Activated CD8-positive, alpha-beta T cell treated with anti-CD3 and anti-CD28 coated beads for 36 hours (primary cell): ENCODE results near the gene C19orf12. TPM values are rescaled to one million over a fixed set of nuclear protein-coding genes. Genes with fewer than 3 reads are reported as not detected.

Experiments used
- ATAC-seq: fragments of 200-7000 bp; cut with Tn5 transposase; one replicate; pipeline ENCODE4 v1.10.0; 2021; ENCODE audit warnings: mild to moderate bottlenecking, moderate library complexity
- CTCF ChIA-PET: fragments of 350-600 bp; sonication (Branson Sonifier 250); formaldehyde crosslinking; loops from one replicate; lab custom pipeline; 2021; ENCODE audit warnings: antibody characterized with exemption; lab: Charles Lee
- POLR2A ChIA-PET: fragments of 350-600 bp; sonication (Branson Sonifier 250); formaldehyde crosslinking; loops from one replicate; lab custom pipeline; 2021; ENCODE audit warnings: antibody characterized with exemption; lab: Charles Lee
- DNase-seq: peaks from one replicate; pipeline ENCODE4 v3.0.0-alpha.2; 2020
- H3K27ac Mint-ChIP-seq: one replicate; pipeline ENCODE4 v1.8.0; 2021; ENCODE audit warnings: mild to moderate bottlenecking, mixed read lengths
- H3K27me3 Mint-ChIP-seq: one replicate; pipeline ENCODE4 v1.8.0; 2021; ENCODE audit warnings: mixed read lengths
- H3K36me3 Mint-ChIP-seq: one replicate; pipeline ENCODE4 v1.8.0; 2021; ENCODE audit warnings: low read depth, mixed read lengths
- H3K4me1 Mint-ChIP-seq: one replicate; pipeline ENCODE4 v1.8.0; 2021; ENCODE audit warnings: low read depth, mixed read lengths
- H3K4me3 Mint-ChIP-seq: one replicate; pipeline ENCODE4 v1.8.0; 2021; ENCODE audit warnings: mild to moderate bottlenecking, moderate library complexity, mixed read lengths
- H3K9me3 Mint-ChIP-seq: one replicate; pipeline ENCODE4 v1.8.0; 2021; ENCODE audit warnings: mixed read lengths
- intact Hi-C: fragments of 100-400 bp; cut with micrococcal nuclease; formaldehyde crosslinking; loops from one replicate; pipeline ENCODE4 v1.10.0; 2022
- total RNA-seq, 2 experiments: library from RNA; stranded (reverse); gene quantifications; one replicate each; pipeline ENCODE4 v1.2.3, GENCODE V29; 2021
- TF ChIP-seq, protein P1 (sequence below): fragments of 200-600 bp; IDR thresholded peaks from one replicate; pipeline ENCODE4 v1.8.0; 2022; ENCODE audit warnings: antibody characterized with exemption, mild to moderate bottlenecking

Gene C19orf12
- total RNA-seq, 2 experiments from 2014 or later: 33.3 to 36.6 TPM

DNA sequence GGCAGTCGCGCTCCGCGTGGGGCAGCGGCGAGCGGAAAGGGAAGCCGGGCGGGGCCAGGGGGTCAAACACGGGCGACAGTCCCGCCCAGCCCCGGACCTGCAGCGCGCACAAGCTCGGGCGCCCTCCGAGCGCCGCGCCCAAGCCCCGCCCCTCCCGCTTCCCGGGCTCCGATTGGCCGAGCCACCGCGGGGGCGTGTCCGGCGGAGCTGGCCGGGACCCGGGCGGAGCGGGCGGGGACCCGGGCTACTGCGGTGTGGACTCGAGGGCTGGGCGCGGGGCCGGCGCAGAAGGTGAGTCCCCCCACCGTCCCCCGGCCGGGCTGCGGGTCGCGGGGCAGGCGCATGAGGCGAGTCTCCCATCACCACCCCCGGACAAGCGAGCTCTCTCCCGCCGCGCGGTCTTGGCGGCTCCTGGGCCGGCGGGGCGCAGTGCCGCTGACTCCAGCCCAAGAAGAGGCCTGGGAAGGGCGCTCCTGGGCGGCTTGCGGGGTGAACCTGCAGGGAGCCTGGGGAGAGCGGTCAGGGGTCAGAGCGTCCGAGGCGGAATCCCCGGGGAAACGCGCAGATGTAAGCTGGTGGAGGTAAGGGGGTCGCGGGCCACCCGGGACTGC is 49.7 kb downstream of the C19orf12 start, which contains the start of gene PLEKHF1:
Gene PLEKHF1, plus strand, starts transcription at position 247 of the 611 bp plus-strand sequence. CDS start 8,379 bp downstream, outside the sequence.
- TF ChIP-seq, protein P1, sequence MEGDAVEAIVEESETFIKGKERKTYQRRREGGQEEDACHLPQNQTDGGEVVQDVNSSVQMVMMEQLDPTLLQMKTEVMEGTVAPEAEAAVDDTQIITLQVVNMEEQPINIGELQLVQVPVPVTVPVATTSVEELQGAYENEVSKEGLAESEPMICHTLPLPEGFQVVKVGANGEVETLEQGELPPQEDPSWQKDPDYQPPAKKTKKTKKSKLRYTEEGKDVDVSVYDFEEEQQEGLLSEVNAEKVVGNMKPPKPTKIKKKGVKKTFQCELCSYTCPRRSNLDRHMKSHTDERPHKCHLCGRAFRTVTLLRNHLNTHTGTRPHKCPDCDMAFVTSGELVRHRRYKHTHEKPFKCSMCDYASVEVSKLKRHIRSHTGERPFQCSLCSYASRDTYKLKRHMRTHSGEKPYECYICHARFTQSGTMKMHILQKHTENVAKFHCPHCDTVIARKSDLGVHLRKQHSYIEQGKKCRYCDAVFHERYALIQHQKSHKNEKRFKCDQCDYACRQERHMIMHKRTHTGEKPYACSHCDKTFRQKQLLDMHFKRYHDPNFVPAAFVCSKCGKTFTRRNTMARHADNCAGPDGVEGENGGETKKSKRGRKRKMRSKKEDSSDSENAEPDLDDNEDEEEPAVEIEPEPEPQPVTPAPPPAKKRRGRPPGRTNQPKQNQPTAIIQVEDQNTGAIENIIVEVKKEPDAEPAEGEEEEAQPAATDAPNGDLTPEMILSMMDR: no peak
- Mint-ChIP-seq H3K27ac (peak within 1 kb of the TSS; percentile 90), H3K9me3 (no peaks in the 10 kb centered on the region), H3K4me1 (peaks cover 66% of the 10 kb centered on the region), H3K36me3 (peaks cover 35% of the 10 kb centered on the region), H3K4me3 (peak within 1 kb of the TSS; percentile 88), H3K27me3 (no peaks in the 10 kb centered on the region)
- POLR2A ChIA-PET: interaction anchor here (0.6 to 5.2 kb wide), 10 partner anchors 13 to 109 kb away, joined by 3 to 59 read pairs (median 6); partner anchors contain the start of gene POP4
- CTCF ChIA-PET: interaction anchor here (1.0 to 5.0 kb wide), 12 partner anchors 13 to 192 kb away, joined by 3 to 30 read pairs (median 10); partner anchors contain the start of gene POP4
- ATAC-seq (peak; percentile 79), DNase-seq (peak; percentile 87)
- intact Hi-C loops: loop anchor here (5.0 kb wide), 1 partner anchor 43 kb away; no protein-coding TSS in a partner anchor

DNA sequence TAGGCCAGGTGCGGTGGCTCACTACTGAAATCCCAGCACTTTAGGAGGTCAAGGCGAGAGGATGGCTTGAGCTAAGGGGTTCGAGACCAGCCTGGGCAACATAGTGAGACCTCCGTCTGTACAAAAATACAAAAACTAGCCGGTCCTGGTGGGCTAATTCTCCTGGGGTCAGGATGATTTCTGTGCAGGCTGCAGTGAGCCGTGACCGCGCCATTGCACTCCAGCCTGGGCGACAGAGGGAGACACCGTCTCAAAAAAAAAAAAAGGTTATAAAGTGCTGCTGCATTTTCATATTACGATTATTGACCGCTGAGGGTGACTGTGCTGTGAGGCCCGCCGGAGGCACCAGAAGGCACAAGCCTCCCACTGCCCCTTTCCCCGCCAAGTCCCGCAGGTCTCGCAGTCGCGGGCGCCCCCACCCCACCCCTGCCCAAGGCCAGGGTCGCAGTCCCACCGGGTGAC is 50.3 kb downstream of the C19orf12 start:
- H3K27me3 Mint-ChIP-seq: no peaks in the 10 kb centered on the region
- CTCF ChIA-PET: interaction anchor here (1.0 to 5.0 kb wide), 13 partner anchors 13 to 193 kb away, joined by 3 to 30 read pairs (median 9); partner anchors contain the start of gene POP4
- TF ChIP-seq, protein P1: peak; percentile 34
- DNase-seq (no peak), ATAC-seq (peak; percentile 20)
- POLR2A ChIA-PET: interaction anchor here (0.8 to 5.2 kb wide), 6 partner anchors 14 to 58 kb away, joined by 3 to 59 read pairs (median 10); partner anchors contain the start of gene POP4
- H3K9me3 Mint-ChIP-seq: no peaks in the 10 kb centered on the region
- H3K4me3 Mint-ChIP-seq: peak overlapping the region; percentile 70
- intact Hi-C loops: loop anchor here (5.0 kb wide), 1 partner anchor 42 kb away; no protein-coding TSS in a partner anchor
- peaks cover 31% of the 10 kb centered on the region for H3K36me3 Mint-ChIP-seq
- H3K27ac Mint-ChIP-seq: peak overlapping the region; percentile 67
- H3K4me1 Mint-ChIP-seq: peaks cover 64% of the 10 kb centered on the region

- POLR2A ChIA-PET: interaction anchor here (0.8 to 5.2 kb wide), 7 partner anchors 8 to 62 kb away, joined by 3 to 59 read pairs (median 13); partner anchors contain the start of gene POP4
- Mint-ChIP-seq H3K36me3 (peaks cover 25% of the 10 kb centered on the region), H3K4me1 (peaks cover 57% of the 10 kb centered on the region), H3K4me3 (peak overlapping the region; percentile 70), H3K9me3 (no peaks in the 10 kb centered on the region), H3K27ac (peak overlapping the region; percentile 68), H3K27me3 (no peaks in the 10 kb centered on the region)
- DNase-seq (no peak), ATAC-seq (no peak)
- TF ChIP-seq, protein P1: no peak
- CTCF ChIA-PET: interaction anchor here (0.7 to 4.7 kb wide), 11 partner anchors 8 to 54 kb away, joined by 3 to 38 read pairs (median 10); no protein-coding TSS in a partner anchor
- intact Hi-C loops: no loop called here
Measured at GRCh38 chr19:29663861-29664752, 51.0 kb downstream of the C19orf12 start.

DNA sequence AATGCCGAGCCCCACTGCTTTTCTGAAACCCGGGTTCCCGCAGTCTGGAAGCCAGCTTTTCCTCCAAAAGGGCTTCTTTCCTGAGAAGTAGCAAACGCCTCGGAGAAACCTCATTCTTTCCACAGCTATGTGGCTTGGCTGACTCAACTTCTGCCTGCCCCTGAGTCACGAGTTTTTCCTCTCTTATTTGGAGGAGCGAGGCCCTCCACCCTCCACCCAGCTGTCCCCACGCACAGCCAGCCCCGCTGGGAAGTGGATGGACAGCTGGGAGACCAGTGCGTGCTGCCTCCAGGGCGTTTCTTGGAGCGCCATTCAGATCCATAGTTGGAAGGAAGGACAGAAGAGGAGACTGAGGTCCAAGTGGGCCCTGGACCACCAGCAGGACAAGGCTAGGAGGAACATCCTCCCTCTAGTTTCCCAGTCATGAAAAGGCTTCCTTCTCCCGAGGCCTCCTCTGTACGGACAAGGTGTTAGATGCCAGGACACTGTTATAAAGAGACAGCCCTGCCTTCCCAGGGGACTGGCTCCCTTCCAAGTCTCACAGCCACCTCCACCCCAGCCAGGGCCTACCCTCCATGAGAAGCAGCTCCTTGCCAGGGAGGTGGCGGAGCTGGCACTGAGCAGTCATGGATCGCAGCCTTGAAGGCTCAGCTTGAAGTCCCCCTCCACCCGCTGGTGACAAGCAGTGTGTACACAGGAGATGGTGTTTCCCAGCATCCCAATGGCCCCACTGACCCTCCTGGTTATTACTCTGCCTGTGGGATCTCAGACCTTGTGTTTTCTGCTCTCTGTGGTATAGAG is 52.3 kb downstream of the C19orf12 start:
- Mint-ChIP-seq H3K4me3 (no peak overlapping the region), H3K36me3 (peaks cover 18% of the 10 kb centered on the region), H3K9me3 (no peaks in the 10 kb centered on the region), H3K27me3 (no peaks in the 10 kb centered on the region), H3K4me1 (peaks cover 44% of the 10 kb centered on the region), H3K27ac (peak overlapping the region; percentile 86)
- POLR2A ChIA-PET: interaction anchor here (0.9 to 2.7 kb wide), 5 partner anchors 10 to 60 kb away, joined by 3 to 15 read pairs (median 4); no protein-coding TSS in a partner anchor
- ATAC-seq: no peak
- DNase-seq: peak; percentile 58
- CTCF ChIA-PET: interaction anchor here (0.7 to 4.7 kb wide), 7 partner anchors 9 to 53 kb away, joined by 3 to 38 read pairs (median 12); no protein-coding TSS in a partner anchor
- TF ChIP-seq, protein P1: no peak
- intact Hi-C loops: no loop called here
